ENCODE measurements around the gene MRPL3.
"Not testable (repeated sequence)": the region's sequence is repeated elsewhere in the genome, so short reads cannot be mapped to it uniquely, and the experiment has no call there.

Gene MRPL3

GRCh38 chr3:131491084-131491483 is 11.7 kb downstream of the MRPL3 start:
- Histone ChIP-seq H2AFZ (ENCODE audit: low read depth, low read length, severe bottlenecking) (no peak overlapping the region), H3K27me3 (ENCODE audit: low read length) (no peaks in the 10 kb centered on the region), H3K27ac (ENCODE audit: low read depth, low read length) (no peak overlapping the region), H3F3A (ENCODE audit: insufficient read depth) (peaks cover 9% of the 10 kb centered on the region; the same call in 1 of the 2 replicates), H3K4me2 (ENCODE audit: low read depth, low read length, poor library complexity, severe bottlenecking) (no peak overlapping the region), H3K36me3 (ENCODE audit: low read length) (peaks cover 41% of the 10 kb centered on the region), H3K9ac (ENCODE audit: low read length) (no peak overlapping the region), H4K20me1 (ENCODE audit: low read depth, low read length) (no peaks in the 10 kb centered on the region), H3K4me3 (ENCODE audit: insufficient read depth, low read length, poor library complexity, severe bottlenecking) (no peak overlapping the region), H3K79me2 (ENCODE audit: insufficient read depth, low read length) (no peaks in the 10 kb centered on the region; the same call in 1 of the 2 replicates), H3K9me2 (replicated peaks; ENCODE audit: insufficient read depth, low read length) (no peaks in the 10 kb centered on the region), H3K9me3 (ENCODE audit: insufficient read depth, low read length) (no peaks in the 10 kb centered on the region)
- TF ChIP-seq EZH2phosphoT487 (conservative IDR thresholded peaks at IDR 0.05; ENCODE audit: low read length) (no peak), CTCF (IDR thresholded peaks at IDR 0.05; ENCODE audit: insufficient read depth, low read length, poor library complexity, severe bottlenecking) (no peak)

- peaks cover 42% of the 10 kb centered on the region for H3K36me3 ChIP-seq (ENCODE audit: low read length)
- not testable (repeated sequence) for H2AFZ ChIP-seq (ENCODE audit: low read depth, low read length, severe bottlenecking); H3K27me3 ChIP-seq (ENCODE audit: low read length); H4K20me1 ChIP-seq (ENCODE audit: low read depth, low read length); H3K9ac ChIP-seq (ENCODE audit: low read length); H3K9me2 ChIP-seq (replicated peaks; ENCODE audit: insufficient read depth, low read length); H3K27ac ChIP-seq (ENCODE audit: low read depth, low read length); H3K9me3 ChIP-seq (ENCODE audit: insufficient read depth, low read length); H3K4me2 ChIP-seq (ENCODE audit: low read depth, low read length, poor library complexity, severe bottlenecking); H3K4me3 ChIP-seq (ENCODE audit: insufficient read depth, low read length, poor library complexity, severe bottlenecking)
- H3F3A ChIP-seq (ENCODE audit: insufficient read depth), result peaks cover 13% of the 10 kb centered on the region; the same call in 1 of the 2 replicates
- H3K79me2 ChIP-seq (ENCODE audit: insufficient read depth, low read length), result peaks cover 11% of the 10 kb centered on the region; the same call in 1 of the 2 replicates
Observed at GRCh38 chr3:131486545-131486944, 16.2 kb downstream of the MRPL3 start.

GRCh38 chr3:131485119-131485518 is 17.7 kb downstream of the MRPL3 start:
- Histone ChIP-seq H3K4me2 (ENCODE audit: low read depth, low read length, poor library complexity, severe bottlenecking) (no peak overlapping the region), H3K27me3 (ENCODE audit: low read length) (no peaks in the 10 kb centered on the region), H3K27ac (ENCODE audit: low read depth, low read length) (no peak overlapping the region), H3K9me2 (replicated peaks; ENCODE audit: insufficient read depth, low read length) (no peaks in the 10 kb centered on the region), H3K79me2 (ENCODE audit: insufficient read depth, low read length) (peaks cover 11% of the 10 kb centered on the region; the same call in 1 of the 2 replicates), H3K36me3 (ENCODE audit: low read length) (peaks cover 42% of the 10 kb centered on the region), H3K4me3 (ENCODE audit: insufficient read depth, low read length, poor library complexity, severe bottlenecking) (no peak overlapping the region), H3K9ac (ENCODE audit: low read length) (no peak overlapping the region), H3K9me3 (ENCODE audit: insufficient read depth, low read length) (no peaks in the 10 kb centered on the region), H3F3A (ENCODE audit: insufficient read depth) (peaks cover 13% of the 10 kb centered on the region; the same call in 1 of the 2 replicates), H2AFZ (ENCODE audit: low read depth, low read length, severe bottlenecking) (no peak overlapping the region), H4K20me1 (ENCODE audit: low read depth, low read length) (no peaks in the 10 kb centered on the region)
- TF ChIP-seq CTCF (IDR thresholded peaks at IDR 0.05; ENCODE audit: insufficient read depth, low read length, poor library complexity, severe bottlenecking), result no peak
- TF ChIP-seq EZH2phosphoT487 (conservative IDR thresholded peaks at IDR 0.05; ENCODE audit: low read length), result no peak

- Histone ChIP-seq H3F3A (ENCODE audit: insufficient read depth) (peaks cover 10% of the 10 kb centered on the region; the same call in 1 of the 2 replicates), H3K36me3 (ENCODE audit: low read length) (peaks cover 37% of the 10 kb centered on the region), H3K9me3 (ENCODE audit: insufficient read depth, low read length) (no peaks in the 10 kb centered on the region), H3K4me3 (ENCODE audit: insufficient read depth, low read length, poor library complexity, severe bottlenecking) (no peak overlapping the region), H3K27me3 (ENCODE audit: low read length) (no peaks in the 10 kb centered on the region), H3K9ac (ENCODE audit: low read length) (no peak overlapping the region), H3K4me2 (ENCODE audit: low read depth, low read length, poor library complexity, severe bottlenecking) (no peak overlapping the region), H3K79me2 (ENCODE audit: insufficient read depth, low read length) (peaks cover 11% of the 10 kb centered on the region; the same call in 1 of the 2 replicates), H4K20me1 (ENCODE audit: low read depth, low read length) (no peaks in the 10 kb centered on the region), H2AFZ (ENCODE audit: low read depth, low read length, severe bottlenecking) (no peak overlapping the region), H3K9me2 (replicated peaks; ENCODE audit: insufficient read depth, low read length) (no peaks in the 10 kb centered on the region), H3K27ac (ENCODE audit: low read depth, low read length) (no peak overlapping the region)
- TF ChIP-seq CTCF (IDR thresholded peaks at IDR 0.05; ENCODE audit: insufficient read depth, low read length, poor library complexity, severe bottlenecking) (no peak), EZH2phosphoT487 (conservative IDR thresholded peaks at IDR 0.05; ENCODE audit: low read length) (no peak)
Observed at GRCh38 chr3:131484496-131485111, 18.2 kb downstream of the MRPL3 start.
